ENCODE results near the gene MFSD2A.
"Not testable (repeated sequence)": the region's sequence is repeated elsewhere in the genome, so short reads cannot be mapped to it uniquely, and the experiment has no call there.

MFSD2A gene

GRCh38 chr1:39969048-39969447 lies 14.1 kb downstream of the MFSD2A start:
- no peak for DNase-seq

GRCh38 chr1:39969531-39970270 lies 14.8 kb downstream of the MFSD2A start:
- DNase-seq, result no peak

- DNase-seq, result no peak
Measured at GRCh38 chr1:39970274-39970673, 15.3 kb downstream of the MFSD2A start.

GRCh38 chr1:39971138-39971537 lies 16.2 kb downstream of the MFSD2A start:
- DNase-seq, result no peak

GRCh38 chr1:39973503-39974135 lies 18.7 kb downstream of the MFSD2A start:
- peak; percentile 38 for DNase-seq

- no peak for DNase-seq
Measured at GRCh38 chr1:39976732-39977131, 21.8 kb downstream of the MFSD2A start.

- DNase-seq, result no peak
Measured at GRCh38 chr1:39977202-39977601, 22.3 kb downstream of the MFSD2A start.

- DNase-seq, result no peak
Measured at GRCh38 chr1:39979654-39980053, 24.7 kb downstream of the MFSD2A start.

GRCh38 chr1:39980555-39981313 lies 25.8 kb downstream of the MFSD2A start:
- no peak for DNase-seq

GRCh38 chr1:39981385-39981784 lies 26.4 kb downstream of the MFSD2A start:
- no peak for DNase-seq

- DNase-seq, result peak; percentile 43
Measured at GRCh38 chr1:39981945-39982344, 27.0 kb downstream of the MFSD2A start.

GRCh38 chr1:39984480-39984879 lies 29.5 kb downstream of the MFSD2A start:
- not testable (repeated sequence) for DNase-seq

GRCh38 chr1:39984951-39985350 lies 30.0 kb downstream of the MFSD2A start:
- no peak for DNase-seq

GRCh38 chr1:39987869-39988268 lies 32.9 kb downstream of the MFSD2A start:
- no peak for DNase-seq

GRCh38 chr1:39988618-39989343 lies 33.8 kb downstream of the MFSD2A start:
- DNase-seq, result no peak

- DNase-seq, result no peak
Measured at GRCh38 chr1:39990428-39990827, 35.5 kb downstream of the MFSD2A start.

- DNase-seq, result no peak
Measured at GRCh38 chr1:39992234-39992633, 37.3 kb downstream of the MFSD2A start.

- no peak for DNase-seq
Measured at GRCh38 chr1:39992888-39993287, 37.9 kb downstream of the MFSD2A start.

- DNase-seq, result no peak
Measured at GRCh38 chr1:39995973-39996393, 41.0 kb downstream of the MFSD2A start.

- DNase-seq, result no peak
Measured at GRCh38 chr1:39996396-39997004, 41.6 kb downstream of the MFSD2A start.

GRCh38 chr1:40001456-40001855 lies 46.5 kb downstream of the MFSD2A start:
- no peak for DNase-seq

Measured in T1000 (cell line).